Measurements from ENCODE around the gene KCTD20. TPM values are rescaled to one million over a fixed set of nuclear protein-coding genes. Genes with fewer than 3 reads are reported as not detected.
"Not testable (repeated sequence)": the region's sequence is repeated elsewhere in the genome, so short reads cannot be mapped to it uniquely, and the experiment has no call there.

KCTD20 gene
- polyA plus RNA-seq, 1 donor from 2014 or later = 32.4 TPM

GRCh38 chr6:36445621-36446020, 2.8 kb downstream of the KCTD20 start (continued):
- no peak for TF ChIP-seq EP300 (conservative IDR thresholded peaks at IDR 0.05; ENCODE audit: poor library complexity, severe bottlenecking)
- TF ChIP-seq POLR2AphosphoS5 (IDR thresholded peaks at IDR 0.05) = no peak

- H3K4me2 ChIP-seq (ENCODE audit: low read length); H3K27ac ChIP-seq (ENCODE audit: low read length); H3K9ac ChIP-seq (ENCODE audit: low read length); H3K9me3 ChIP-seq (ENCODE audit: low read length); H2AFZ ChIP-seq (ENCODE audit: low read depth, low read length); H3K4me3 ChIP-seq (ENCODE audit: low read length); H4K20me1 ChIP-seq (ENCODE audit: insufficient read depth); H3K36me3 ChIP-seq (ENCODE audit: insufficient read depth, low read length); H3K27me3 ChIP-seq (ENCODE audit: insufficient read depth, low read depth, low read length); H3F3A ChIP-seq (ENCODE audit: insufficient read depth, low read length, poor library complexity, severe bottlenecking); H3K9me2 ChIP-seq (ENCODE audit: insufficient read depth, low read length): not testable (repeated sequence)
- peaks cover 33% of the 10 kb centered on the region for H3K79me2 ChIP-seq (replicated peaks; ENCODE audit: insufficient read depth, low read length)
Measured at GRCh38 chr6:36449173-36449572, 6.4 kb downstream of the KCTD20 start.

GRCh38 chr6:36452897-36453296, 10.1 kb downstream of the KCTD20 start:
- peaks cover 20% of the 10 kb centered on the region for H3K79me2 ChIP-seq (replicated peaks; ENCODE audit: insufficient read depth, low read length)
- H4K20me1 ChIP-seq (ENCODE audit: insufficient read depth) = not testable (repeated sequence)

GRCh38 chr6:36455486-36456027, 12.8 kb downstream of the KCTD20 start:
- Histone ChIP-seq H3K4me2 (ENCODE audit: low read length) (no peak overlapping the region), H3F3A (ENCODE audit: insufficient read depth, low read length, poor library complexity, severe bottlenecking) (no peaks in the 10 kb centered on the region), H3K27ac (ENCODE audit: low read length) (no peak overlapping the region), H3K79me2 (replicated peaks; ENCODE audit: insufficient read depth, low read length) (peaks cover 17% of the 10 kb centered on the region), H2AFZ (ENCODE audit: low read depth, low read length) (no peak overlapping the region), H3K9me3 (ENCODE audit: low read length) (no peaks in the 10 kb centered on the region), H3K27me3 (ENCODE audit: insufficient read depth, low read depth, low read length) (no peaks in the 10 kb centered on the region), H3K36me3 (ENCODE audit: insufficient read depth, low read length) (no peaks in the 10 kb centered on the region), H3K9me2 (ENCODE audit: insufficient read depth, low read length) (no peaks in the 10 kb centered on the region), H4K20me1 (ENCODE audit: insufficient read depth) (no peaks in the 10 kb centered on the region), H3K9ac (ENCODE audit: low read length) (no peak overlapping the region), H3K4me3 (ENCODE audit: low read length) (no peak overlapping the region)
- TF ChIP-seq EP300 (conservative IDR thresholded peaks at IDR 0.05; ENCODE audit: poor library complexity, severe bottlenecking) = no peak
- no peak for TF ChIP-seq EZH2 (IDR thresholded peaks at IDR 0.05; ENCODE audit: borderline replicate concordance, insufficient read depth, low read length, poor library complexity, severe bottlenecking)
- TF ChIP-seq REST (IDR thresholded peaks at IDR 0.05; ENCODE audit: borderline replicate concordance) = no peak
- TF ChIP-seq RAD21 (conservative IDR thresholded peaks at IDR 0.05) = no peak
- TF ChIP-seq MXI1 (conservative IDR thresholded peaks at IDR 0.05; ENCODE audit: poor library complexity, severe bottlenecking) = no peak
- no peak for TF ChIP-seq SMC3 (conservative IDR thresholded peaks at IDR 0.05; ENCODE audit: poor library complexity)
- TF ChIP-seq TAF1 (IDR thresholded peaks at IDR 0.05; ENCODE audit: low read depth) = no peak
- TF ChIP-seq CTCF (IDR thresholded peaks at IDR 0.05; ENCODE audit: poor library complexity, severe bottlenecking) = no peak
- TF ChIP-seq POLR2AphosphoS5 (IDR thresholded peaks at IDR 0.05) = no peak

More at GRCh38 chr6:36452897-36453296, 10.1 kb downstream of the KCTD20 start:
- not testable (repeated sequence) for H3F3A ChIP-seq (ENCODE audit: insufficient read depth, low read length, poor library complexity, severe bottlenecking); H2AFZ ChIP-seq (ENCODE audit: low read depth, low read length); H3K9me3 ChIP-seq (ENCODE audit: low read length); H3K27me3 ChIP-seq (ENCODE audit: insufficient read depth, low read depth, low read length); H3K9ac ChIP-seq (ENCODE audit: low read length); H3K9me2 ChIP-seq (ENCODE audit: insufficient read depth, low read length); H3K4me2 ChIP-seq (ENCODE audit: low read length); H3K27ac ChIP-seq (ENCODE audit: low read length); H3K36me3 ChIP-seq (ENCODE audit: insufficient read depth, low read length); H3K4me3 ChIP-seq (ENCODE audit: low read length)
